HG03354 (cell line): ENCODE data around the gene HPGDS.
A peak's percentile ranks its signal among the peaks of the same experiment; 100 is the strongest.
"Not testable (repeated sequence)": the region's sequence is repeated elsewhere in the genome, so short reads cannot be mapped to it uniquely, and the experiment has no call there.

Source experiments
- ATAC-seq: cut with Tn5 transposase; IDR thresholded peaks from one replicate; pipeline ENCODE4 v1.9.1; 2021; ENCODE audit warnings: mild to moderate bottlenecking; ENCODE audit not compliant: unreplicated experiment, poor library complexity, severe bottlenecking

The HPGDS gene

DNA sequence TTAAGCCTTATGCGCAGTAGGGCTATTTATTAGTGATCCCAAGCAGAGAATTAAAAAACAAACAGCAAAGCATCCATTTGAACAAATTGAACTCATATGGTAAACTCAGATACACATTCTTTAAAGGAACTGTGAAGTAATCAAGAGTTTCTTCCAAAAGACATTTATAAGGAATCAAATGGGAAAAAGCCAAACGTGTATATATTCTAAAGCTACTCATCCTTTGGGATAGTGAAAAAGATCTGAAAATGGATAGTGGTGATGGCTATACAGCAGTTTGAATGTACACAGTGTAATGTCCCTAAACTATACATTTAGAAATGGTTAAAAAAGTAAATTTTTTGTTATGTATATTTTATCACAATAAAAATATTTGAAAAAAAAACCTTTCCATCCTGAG lies 16.6 kb upstream of the HPGDS start:
- ATAC-seq, result no peak

DNA sequence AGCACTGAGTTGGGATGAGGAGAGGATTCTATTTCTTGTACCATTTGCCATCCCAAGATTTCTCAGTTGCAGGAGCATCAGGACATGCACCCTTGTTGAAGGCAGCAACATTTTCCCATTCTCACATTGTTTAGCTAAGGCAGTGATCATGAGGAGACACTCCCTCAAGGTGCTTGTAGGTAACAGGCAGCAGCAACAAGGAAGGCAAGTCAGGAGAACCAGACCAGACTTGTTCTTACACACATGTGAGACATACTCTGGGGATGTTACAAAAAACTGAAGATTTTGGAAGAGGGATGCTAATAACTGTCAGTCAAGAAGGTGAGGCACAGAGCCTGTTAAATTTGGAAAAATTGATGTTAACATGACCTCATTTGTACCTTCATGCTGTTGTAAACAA lies 15.5 kb upstream of the HPGDS start:
- ATAC-seq, result no peak

DNA sequence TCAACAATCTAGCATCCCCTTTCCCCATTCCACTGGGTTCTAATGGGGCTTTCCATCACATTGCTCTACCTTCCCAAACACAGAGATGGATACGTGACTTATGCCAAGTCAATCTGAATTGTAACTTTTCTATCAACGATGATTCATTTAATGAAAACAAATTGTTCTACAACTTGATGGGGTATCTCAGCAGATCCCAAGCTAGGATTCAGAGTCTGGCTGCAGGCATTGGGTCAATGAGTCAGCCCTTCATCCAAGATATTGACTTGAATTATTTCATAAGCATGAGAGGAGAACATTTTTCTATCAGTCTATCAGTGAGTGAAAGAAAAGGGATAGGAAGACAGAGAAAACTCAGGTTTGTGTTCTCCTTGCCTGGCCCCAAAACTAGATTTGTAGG lies 15.0 kb upstream of the HPGDS start:
- ATAC-seq, result no peak

DNA sequence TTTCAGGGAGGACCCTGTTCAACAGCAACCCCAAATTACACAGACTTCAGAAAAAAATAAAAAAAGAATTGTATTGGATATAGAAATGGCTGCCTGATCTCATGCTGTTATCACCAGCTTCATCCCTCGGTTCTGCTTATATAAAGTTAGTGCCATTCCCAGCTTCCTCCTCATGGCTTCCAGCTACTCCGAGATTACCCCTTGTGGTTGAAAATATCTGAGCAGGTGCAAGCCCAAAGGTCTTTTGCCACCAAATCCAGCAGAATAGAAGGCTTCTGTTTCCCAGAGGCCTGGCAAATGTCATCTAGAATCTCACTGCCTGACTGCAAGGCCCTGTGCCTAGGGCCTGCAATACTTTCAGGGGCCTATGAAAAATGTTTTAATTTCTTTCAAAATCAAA lies 13.8 kb upstream of the HPGDS start:
- no peak for ATAC-seq

DNA sequence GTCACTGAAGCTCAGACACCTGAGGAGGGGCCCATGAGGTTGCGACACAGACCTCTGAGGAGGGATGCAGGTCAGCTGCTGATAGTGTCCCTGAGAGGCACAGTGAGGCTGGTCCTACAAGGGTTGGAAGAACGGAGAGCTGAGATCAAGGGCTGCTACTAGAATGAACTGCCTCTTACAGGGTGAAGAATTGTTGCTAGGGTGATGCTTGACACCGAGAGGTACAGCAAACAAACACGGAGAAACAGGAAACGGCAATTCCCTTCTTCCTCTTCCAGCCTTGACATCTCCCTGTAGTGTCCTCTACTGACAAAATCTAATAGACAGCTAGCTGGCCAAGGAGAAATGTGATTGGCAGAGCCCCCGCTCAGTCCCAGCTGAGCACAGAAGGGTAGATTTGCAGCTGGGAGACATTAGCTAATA lies 11.8 kb upstream of the HPGDS start:
- no peak for ATAC-seq

DNA sequence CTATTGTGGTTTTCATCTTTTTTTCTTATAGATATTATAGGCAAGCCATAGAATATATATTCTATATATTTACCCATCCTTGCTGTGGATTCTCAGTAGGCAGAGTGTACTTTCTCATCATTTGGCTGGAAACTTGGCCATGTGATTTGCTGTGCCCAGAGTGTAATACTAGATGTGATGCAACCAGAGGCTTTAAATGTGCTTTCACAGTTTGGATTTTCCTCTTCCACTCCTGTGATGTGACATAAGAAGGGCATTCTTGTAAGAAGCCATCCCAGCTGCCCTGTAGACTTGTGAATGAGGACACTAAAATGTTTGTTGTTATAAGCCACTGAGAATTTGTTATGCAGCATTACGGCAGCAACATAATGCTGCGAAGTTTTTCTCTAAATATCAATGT lies 10.4 kb upstream of the HPGDS start:
- no peak for ATAC-seq

DNA sequence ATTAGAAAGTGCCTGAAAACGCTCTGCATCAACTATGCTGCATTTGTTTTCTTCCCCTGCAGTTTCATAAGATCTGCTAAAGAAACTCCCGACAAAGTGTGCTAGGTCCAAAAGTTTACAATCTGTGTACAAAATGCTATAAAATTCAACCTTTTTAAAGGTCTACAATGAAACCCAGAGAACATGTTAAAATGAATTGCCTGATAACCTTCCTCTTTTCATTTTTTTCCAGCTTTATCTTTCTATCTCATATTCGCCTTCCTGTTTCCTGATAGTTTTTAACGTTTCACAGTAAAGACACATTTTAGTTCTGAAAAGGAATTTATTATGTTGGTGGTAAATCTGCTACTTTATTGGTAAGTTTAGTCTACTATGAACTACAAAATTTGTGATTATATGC lies 9.5 kb upstream of the HPGDS start:
- ATAC-seq, result no peak

DNA sequence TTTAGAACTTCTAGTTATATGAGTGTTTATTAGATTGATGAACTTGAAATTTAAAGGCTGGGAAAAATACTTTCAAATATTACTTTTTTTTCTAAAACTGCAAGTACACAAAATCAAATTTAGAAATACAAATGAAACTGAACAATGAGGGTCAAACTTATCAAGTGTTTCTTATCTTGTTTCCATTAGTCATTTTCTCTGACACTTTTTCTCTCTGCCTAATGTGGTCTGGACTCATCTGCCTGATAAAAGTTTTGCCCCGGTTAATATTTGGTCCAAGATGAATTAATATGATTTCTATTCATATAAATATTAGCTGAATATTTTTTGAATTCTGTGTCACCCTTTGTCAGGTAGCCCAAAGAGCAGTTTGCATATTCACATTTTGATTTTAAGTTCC lies 8.7 kb upstream of the HPGDS start:
- ATAC-seq, result no peak

DNA sequence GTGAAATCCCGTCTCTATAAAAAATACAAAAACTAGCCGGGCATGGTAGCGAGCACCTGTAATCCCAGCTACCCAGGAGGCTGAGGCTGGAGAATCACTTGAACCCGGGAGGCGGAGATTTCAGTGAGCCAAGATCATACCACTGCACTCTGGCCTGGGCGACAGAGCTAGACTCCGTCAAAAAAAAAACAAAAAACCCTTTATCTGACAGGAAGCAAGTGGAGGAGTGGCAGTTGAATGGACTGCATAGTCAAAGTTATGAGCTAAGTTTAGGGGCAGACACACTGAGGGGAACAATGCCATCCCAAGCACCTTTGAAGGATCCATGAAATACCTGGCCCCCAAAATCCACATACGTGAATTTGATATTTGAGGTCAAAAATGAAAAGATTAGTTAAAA lies 7.5 kb upstream of the HPGDS start:
- no peak for ATAC-seq

DNA sequence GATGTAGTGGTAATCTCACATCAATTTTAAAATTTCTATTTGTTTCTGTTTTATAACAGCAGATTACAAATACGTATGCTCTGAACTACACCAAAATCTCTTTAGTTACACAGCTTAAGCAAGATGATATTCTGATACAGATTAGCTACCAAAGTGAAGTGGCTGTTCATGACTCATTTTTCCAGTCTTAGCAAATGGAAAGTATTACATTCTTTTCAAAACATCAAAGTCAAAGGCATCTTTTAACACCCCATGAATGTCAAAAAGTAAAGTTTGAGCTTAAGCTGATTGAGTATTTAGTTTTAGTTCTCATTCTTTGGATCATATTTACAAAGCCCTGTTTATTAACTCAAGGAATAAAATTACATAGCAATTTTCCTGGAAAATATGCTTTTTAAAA lies 6.6 kb upstream of the HPGDS start:
- ATAC-seq, result no peak

DNA sequence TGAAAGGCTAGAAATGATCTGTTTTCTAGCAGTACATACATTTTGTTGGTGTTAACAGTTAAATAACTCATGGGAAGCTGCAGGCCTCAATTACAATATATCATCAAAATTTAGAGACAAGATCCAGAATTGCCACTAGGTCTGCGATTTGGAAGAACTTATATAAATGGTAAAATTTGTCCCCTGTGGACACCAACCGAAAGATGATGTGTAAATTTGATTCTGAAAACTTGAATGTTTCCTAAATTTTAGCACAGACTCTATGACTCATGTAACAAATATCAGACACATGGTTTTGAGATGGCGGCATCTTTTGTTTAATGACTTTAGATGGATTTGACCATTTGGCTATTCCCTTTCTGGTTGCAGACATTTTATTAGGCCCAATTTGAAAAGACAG lies 6.0 kb upstream of the HPGDS start:
- ATAC-seq, result no peak

DNA sequence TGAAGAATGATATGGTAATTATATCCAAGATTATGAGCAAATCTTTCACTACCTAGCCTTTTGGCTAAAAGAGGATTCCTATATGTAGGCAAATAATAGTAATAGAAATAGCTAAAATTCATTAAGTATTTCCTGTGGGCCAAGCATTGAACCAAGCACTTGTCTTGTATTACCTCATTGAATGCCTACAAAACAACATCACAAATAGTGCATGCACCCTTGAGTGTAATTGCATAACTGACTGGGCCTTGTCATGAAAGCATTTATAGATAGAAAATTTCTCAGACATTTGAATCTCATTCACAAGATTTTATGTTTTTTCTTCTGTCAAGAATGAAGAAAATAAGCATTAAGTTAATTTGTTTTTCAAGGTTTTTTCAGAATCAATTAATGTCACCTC lies 3.9 kb upstream of the HPGDS start:
- ATAC-seq, result no peak

DNA sequence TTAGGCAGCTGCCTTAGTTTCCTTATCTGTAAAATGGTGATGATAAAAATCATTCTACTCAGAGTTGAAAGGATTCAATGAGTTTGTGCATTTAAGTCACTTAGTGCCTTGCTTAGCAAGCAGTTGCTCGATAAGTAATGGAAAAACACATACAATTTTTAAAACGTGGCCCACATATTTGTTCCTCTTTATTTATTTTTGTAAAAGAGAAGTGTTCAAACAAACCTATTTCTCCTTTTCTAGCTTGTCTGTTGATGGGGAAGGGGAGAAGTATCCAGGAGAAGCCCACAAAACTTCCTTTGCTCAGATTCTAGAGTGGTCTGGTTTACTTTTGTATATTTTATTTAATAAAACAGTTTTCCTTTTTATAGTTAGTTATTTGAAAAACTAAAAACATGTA lies 3.3 kb upstream of the HPGDS start:
- no peak for ATAC-seq

DNA sequence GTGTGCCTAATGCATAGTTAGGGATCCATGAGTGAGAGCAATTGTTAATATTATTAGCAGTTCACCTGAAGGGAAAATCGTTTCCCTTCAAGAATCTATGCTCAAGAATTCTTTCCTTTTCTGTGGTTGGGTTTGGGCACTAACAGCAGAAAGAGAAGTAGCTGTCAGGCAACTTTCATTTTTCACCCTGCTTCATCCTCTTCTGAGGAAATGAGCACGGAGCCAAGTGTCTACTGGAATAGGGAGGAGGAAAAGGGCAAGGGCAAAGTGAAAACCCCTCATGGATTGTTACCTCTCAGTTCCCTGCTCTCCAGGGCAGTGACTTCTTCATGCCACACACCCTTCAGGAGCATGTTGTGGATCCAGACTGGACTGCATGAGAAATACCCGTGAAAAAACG lies 2.6 kb upstream of the HPGDS start:
- no peak for ATAC-seq

DNA sequence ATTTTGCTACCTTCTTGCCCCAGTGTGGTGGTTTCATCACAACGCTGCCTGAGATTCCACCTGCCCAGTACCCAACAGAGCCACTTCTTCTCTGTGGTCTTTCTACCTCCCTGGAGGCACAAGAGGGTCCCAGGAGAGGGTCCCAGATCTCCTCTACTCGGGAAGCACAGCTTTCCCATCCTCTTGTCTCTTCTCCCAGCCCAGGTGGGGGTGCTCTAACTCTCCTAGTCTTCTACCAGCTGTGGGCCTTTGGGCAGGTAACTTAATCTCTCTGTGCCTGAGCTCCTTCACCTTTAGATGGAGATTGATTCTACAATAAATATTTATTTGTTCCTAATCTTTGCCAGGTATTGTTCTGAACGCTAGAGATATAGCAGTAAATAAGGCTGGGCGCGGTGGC lies 1.8 kb upstream of the HPGDS start:
- no peak for ATAC-seq

DNA sequence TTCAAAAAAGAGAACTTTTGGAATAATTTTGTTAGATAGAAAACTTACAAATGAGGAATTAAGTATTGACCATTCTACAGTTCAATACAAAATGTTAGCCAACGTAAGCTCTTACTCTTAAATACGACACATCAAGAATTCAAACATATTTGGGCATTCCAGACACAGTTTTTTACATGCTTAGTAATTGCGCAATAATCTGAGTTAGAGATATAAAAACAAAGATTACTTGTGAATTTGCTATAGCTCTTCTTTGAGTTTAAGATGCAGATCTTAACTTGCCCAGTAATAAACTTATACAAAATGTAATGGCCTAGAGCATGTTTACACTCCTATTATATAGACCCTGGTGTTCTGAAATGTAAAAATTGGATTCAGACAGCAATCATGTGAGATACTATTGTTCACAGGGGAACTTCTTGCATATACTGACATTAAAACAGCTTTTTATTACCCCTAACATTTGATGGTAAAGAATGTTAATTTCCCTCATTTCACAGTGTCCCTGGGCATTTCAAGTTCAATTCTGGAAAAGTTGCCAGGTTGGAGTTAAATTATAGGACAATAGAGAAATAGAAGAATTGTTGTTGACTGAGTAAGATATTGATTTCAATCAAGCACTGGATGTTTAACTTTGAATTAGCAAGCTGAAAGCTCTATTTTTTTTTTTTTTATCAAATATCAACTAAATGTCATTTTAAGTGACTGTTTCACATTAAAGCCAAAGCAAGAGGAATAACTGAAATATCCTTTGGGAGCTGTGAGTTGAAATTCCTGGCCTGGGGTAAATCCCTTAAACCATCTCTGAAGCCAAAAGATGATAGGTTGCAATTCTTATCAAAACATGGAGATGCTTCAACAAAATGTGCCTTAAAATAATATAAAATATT lies 910 bp downstream of the HPGDS start:
- no peak for ATAC-seq

DNA sequence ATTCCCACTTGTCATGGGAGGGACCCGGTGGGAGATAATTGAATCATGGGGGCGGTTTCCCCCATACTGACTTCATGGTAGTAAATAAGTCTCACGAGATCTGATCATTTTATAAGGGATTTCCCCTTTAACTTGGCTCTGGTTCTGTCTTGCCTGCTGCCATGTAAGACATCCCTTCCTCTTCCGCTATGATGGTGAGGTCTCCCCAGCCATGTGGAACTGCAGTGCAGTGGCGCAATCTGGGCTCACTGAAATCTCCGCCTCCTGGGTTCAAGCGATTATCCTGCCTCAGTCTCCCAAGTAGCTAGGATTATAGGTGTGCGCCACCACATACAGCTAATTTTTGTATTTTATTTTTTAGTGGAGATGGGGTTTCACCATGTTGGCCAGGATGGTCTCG lies 2.9 kb downstream of the HPGDS start:
- ATAC-seq, result no peak

DNA sequence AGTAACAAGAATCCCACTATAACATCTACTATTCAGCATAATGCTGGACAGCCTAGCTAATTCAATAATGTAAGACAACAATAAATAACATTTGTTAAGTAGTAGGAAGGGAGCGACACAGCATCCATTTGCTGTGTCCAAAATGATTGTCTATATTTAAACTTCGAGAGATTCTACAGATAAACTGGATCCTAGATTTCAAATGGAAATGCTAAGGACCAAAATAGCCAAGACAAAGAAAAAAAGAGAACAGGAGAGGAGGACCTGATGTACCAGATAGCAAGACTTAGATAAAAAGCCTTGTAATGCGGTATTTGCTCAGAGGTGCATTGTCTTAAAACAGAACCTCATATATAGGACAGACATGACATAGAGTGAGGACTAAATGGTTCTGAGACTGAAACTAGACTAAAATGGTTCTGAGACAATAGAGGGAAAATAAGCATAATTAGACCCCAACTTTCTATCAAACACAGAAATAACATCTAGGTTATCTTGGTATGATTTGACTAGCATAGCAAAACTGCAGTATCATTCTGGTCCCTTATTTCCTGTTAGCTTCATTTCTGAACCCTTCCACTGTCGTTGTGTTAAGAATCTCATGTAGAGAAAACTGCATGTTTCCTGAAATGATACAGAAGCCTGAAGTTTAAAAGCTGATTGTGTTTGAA lies 3.8 kb downstream of the HPGDS start:
- ATAC-seq, result peak; percentile 72

DNA sequence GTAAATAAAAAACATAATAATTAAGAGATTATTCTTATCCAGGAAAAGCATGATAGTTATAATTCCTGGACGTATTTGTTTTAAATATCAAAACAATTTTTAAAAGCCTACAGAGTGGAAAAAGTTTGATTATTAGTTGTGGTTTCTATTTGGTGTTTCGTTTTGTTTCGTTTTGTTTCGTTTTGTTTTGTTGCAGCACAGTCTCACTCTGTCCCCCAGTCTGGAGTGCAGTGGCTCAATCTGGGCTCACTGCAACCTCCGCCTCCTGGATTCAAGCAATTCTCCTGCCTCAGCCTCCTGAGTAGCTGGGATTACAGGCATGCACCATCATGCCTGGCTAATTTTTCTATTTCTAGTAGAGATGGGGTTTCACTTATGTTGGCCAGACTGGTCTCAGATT lies 5.8 kb downstream of the HPGDS start:
- ATAC-seq, result not testable (repeated sequence)

DNA sequence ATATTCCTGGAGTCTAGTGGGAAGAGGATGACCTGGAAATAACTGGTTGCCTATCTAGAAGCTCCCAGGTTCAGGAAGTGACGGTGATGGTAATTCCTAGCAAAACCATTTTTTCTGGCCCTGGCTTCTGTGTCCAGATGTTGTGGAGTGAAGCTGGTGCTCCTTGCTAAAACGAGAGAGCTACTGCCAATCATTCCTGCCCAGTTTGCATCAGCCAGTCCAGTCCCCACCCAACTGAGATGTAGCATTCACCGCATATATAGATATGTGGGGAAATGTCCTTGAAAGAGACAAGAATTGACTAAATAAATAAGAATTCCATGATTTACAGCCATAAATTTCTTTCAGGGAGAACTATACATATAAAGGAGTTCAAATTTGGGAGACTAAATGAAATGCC lies 6.3 kb downstream of the HPGDS start:
- no peak for ATAC-seq

DNA sequence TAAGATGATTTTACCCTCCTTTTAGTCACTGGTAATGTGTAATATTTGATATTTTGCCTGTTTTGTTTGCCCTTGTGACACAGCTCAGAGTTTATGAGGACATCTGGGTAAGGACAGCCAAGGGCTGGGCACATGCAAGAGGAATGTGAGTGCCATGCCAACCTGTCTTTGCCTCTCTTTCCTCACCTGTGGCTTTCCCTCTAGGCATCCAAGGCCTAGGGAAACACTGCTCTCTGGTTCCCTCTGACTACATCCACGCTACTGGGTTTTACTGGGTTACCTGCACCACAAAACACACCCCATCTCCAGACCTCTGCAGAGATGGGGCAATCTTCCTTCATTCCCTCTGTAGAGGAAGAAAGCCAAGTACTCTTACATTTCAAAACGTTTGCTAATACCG lies 7.7 kb downstream of the HPGDS start:
- no peak for ATAC-seq
